Measurements from ENCODE around the gene PLCL1. TPM values are rescaled to one million over a fixed set of nuclear protein-coding genes. Genes with fewer than 3 reads are reported as not detected.

The PLCL1 gene
- total RNA-seq, 2 donors from 2014 or later, result 6.7 to 6.8 TPM

GRCh38 chr2:198134293-198134955 lies 330.0 kb downstream of the PLCL1 start:
- no peaks in the 10 kb centered on the region for H3K4me1 ChIP-seq (replicated peaks)
- intact Hi-C loops (cut with DNase I), result loop anchor here (10.0 kb wide), 1 partner anchor 90 kb away; no protein-coding TSS in a partner anchor
- H3K36me3 ChIP-seq, result no peaks in the 10 kb centered on the region
- WGBS, result 73% methylated on average over 6 of the region's 6 CpGs
- H3K4me3 ChIP-seq, result no peak overlapping the region
- H3K27ac ChIP-seq, result no peak overlapping the region
- H3K27me3 ChIP-seq (replicated peaks; ENCODE audit: insufficient read depth), result no peaks in the 10 kb centered on the region
- no peaks in the 10 kb centered on the region for H3K9me3 ChIP-seq
- TF ChIP-seq CTCF (IDR thresholded peaks at IDR 0.05) (no peak), POLR2AphosphoS5 (IDR thresholded peaks at IDR 0.05) (no peak), POLR2A (IDR thresholded peaks at IDR 0.05) (no peak)
- DNase-seq (ENCODE audit: low spot score), result no peak

GRCh38 chr2:198135481-198135934 lies 331.1 kb downstream of the PLCL1 start:
- H3K27ac ChIP-seq, result no peak overlapping the region
- intact Hi-C loops (cut with DNase I), result loop anchor here (10.0 kb wide), 1 partner anchor 89 kb away; no protein-coding TSS in a partner anchor
- 46% methylated on average over 2 of the region's 2 CpGs for WGBS
- no peaks in the 10 kb centered on the region for H3K9me3 ChIP-seq
- no peak for DNase-seq (ENCODE audit: low spot score)
- no peaks in the 10 kb centered on the region for H3K4me1 ChIP-seq (replicated peaks)
- TF ChIP-seq POLR2AphosphoS5 (IDR thresholded peaks at IDR 0.05) (no peak), POLR2A (IDR thresholded peaks at IDR 0.05) (no peak), CTCF (IDR thresholded peaks at IDR 0.05) (no peak)
- no peak overlapping the region for H3K4me3 ChIP-seq
- no peaks in the 10 kb centered on the region for H3K36me3 ChIP-seq
- H3K27me3 ChIP-seq (replicated peaks; ENCODE audit: insufficient read depth), result no peaks in the 10 kb centered on the region

- TF ChIP-seq POLR2AphosphoS5 (IDR thresholded peaks at IDR 0.05) (no peak), CTCF (IDR thresholded peaks at IDR 0.05) (no peak), POLR2A (IDR thresholded peaks at IDR 0.05) (no peak)
- Histone ChIP-seq H3K27me3 (replicated peaks; ENCODE audit: insufficient read depth) (no peaks in the 10 kb centered on the region), H3K4me1 (replicated peaks) (no peaks in the 10 kb centered on the region), H3K4me3 (no peak overlapping the region), H3K36me3 (no peaks in the 10 kb centered on the region), H3K27ac (no peak overlapping the region), H3K9me3 (no peaks in the 10 kb centered on the region)
- intact Hi-C loops (cut with DNase I), result loop anchor here (10.0 kb wide), 1 partner anchor 89 kb away; no protein-coding TSS in a partner anchor
- WGBS, result 63% methylated on average over 2 of the region's 2 CpGs
- DNase-seq (ENCODE audit: low spot score), result no peak
Observed at GRCh38 chr2:198136142-198136541, 331.7 kb downstream of the PLCL1 start.

- TF ChIP-seq CTCF (IDR thresholded peaks at IDR 0.05) (no peak), POLR2AphosphoS5 (IDR thresholded peaks at IDR 0.05) (no peak), POLR2A (IDR thresholded peaks at IDR 0.05) (no peak)
- H3K27ac ChIP-seq, result no peak overlapping the region
- no peak overlapping the region for H3K4me3 ChIP-seq
- intact Hi-C loops (cut with DNase I), result loop anchor here (10.0 kb wide), 1 partner anchor 87 kb away; no protein-coding TSS in a partner anchor
- no peaks in the 10 kb centered on the region for H3K9me3 ChIP-seq
- no peak for DNase-seq (ENCODE audit: low spot score)
- H3K27me3 ChIP-seq (replicated peaks; ENCODE audit: insufficient read depth), result no peaks in the 10 kb centered on the region
- H3K36me3 ChIP-seq, result no peaks in the 10 kb centered on the region
- H3K4me1 ChIP-seq (replicated peaks), result no peaks in the 10 kb centered on the region
- WGBS, result 92% methylated on average over 1 of the region's 1 CpG
Observed at GRCh38 chr2:198137733-198138132, 333.3 kb downstream of the PLCL1 start.

- no peaks in the 10 kb centered on the region for H3K4me1 ChIP-seq (replicated peaks)
- 79% methylated on average over 2 of the region's 2 CpGs for WGBS
- no peaks in the 10 kb centered on the region for H3K27me3 ChIP-seq (replicated peaks; ENCODE audit: insufficient read depth)
- H3K9me3 ChIP-seq, result no peaks in the 10 kb centered on the region
- intact Hi-C loops (cut with DNase I), result no loop called here
- H3K27ac ChIP-seq, result no peak overlapping the region
- no peaks in the 10 kb centered on the region for H3K36me3 ChIP-seq
- no peak overlapping the region for H3K4me3 ChIP-seq
- DNase-seq (ENCODE audit: low spot score), result no peak
- TF ChIP-seq POLR2A (IDR thresholded peaks at IDR 0.05) (no peak), POLR2AphosphoS5 (IDR thresholded peaks at IDR 0.05) (no peak), CTCF (IDR thresholded peaks at IDR 0.05) (no peak)
Observed at GRCh38 chr2:198141726-198142125, 337.3 kb downstream of the PLCL1 start.

Measured in prostate gland (tissue), 2 donors.